HCT116 (cell line): ENCODE data around the gene MORC1.

Experiments
- CEBPB ChIP-seq: IDR thresholded peaks from 2 replicates; pipeline ENCODE4 v1.6.1; 2012; ENCODE audit warnings: low read depth
- CTCF ChIP-seq, 3 experiments: fragments of 200-600 bp in 1 of 3; sonication (generic) in 1 of 3; IDR thresholded peaks in 2 of 3; conservative IDR thresholded peaks in 1 of 3; 2 replicates each; pipeline ENCODE4 v1.5.1; 2012 to 2017; ENCODE audit warnings: low read depth in 2 of 3, low read length in 2 of 3, antibody characterized with exemption in 1 of 3, borderline replicate concordance in 1 of 3, control low read depth in 1 of 3, mild to moderate bottlenecking in 1 of 3, mixed read lengths in 1 of 3, mixed run types in 1 of 3, moderate library complexity in 1 of 3; ENCODE audit not compliant: insufficient read depth in 1 of 3
- ELF1 ChIP-seq: IDR thresholded peaks from 2 replicates; pipeline ENCODE4 v1.6.1; 2012; ENCODE audit warnings: low read depth, borderline replicate concordance
- EZH2 ChIP-seq: fragments of 200-600 bp; sonication (generic); IDR thresholded peaks from 2 replicates; pipeline ENCODE4 v1.6.1; 2017; ENCODE audit warnings: antibody characterized with exemption, mixed run types
- SP1 ChIP-seq: IDR thresholded peaks from 2 replicates; pipeline ENCODE4 v1.6.1; 2012; ENCODE audit warnings: low read depth
- TCF7L2 ChIP-seq: IDR thresholded peaks from 2 replicates; pipeline ENCODE4 v1.7.0; 2011; ENCODE audit warnings: borderline replicate concordance, inconsistent platforms; ENCODE audit not compliant: insufficient read depth, insufficient read length; ENCODE audit errors: extremely low read depth
- ZFX ChIP-seq: fragments of 450-650 bp; IDR thresholded peaks from 2 replicates; pipeline ENCODE4 v1.6.1; 2017

DNA sequence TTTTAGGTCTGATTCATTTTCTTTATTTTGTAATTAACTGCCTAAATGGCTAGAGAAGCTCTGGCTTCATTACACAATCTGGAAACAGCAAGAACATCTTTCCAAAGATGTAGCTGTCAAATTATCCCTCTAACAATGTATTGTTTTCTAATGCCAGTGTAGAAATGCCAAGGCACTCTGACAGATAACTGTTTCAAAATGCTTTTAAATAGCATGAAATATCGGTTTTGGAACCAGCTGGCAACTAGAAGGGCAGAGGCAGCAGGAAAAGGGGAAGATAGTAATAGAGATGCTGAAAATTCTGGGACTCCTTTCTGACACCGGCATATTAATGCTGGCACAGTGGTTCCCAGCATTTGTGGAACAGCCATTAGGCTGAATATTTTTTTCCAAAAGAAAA, 26.1 kb downstream of the MORC1 start:
- TF ChIP-seq CEBPB (no peak), CTCF (IDR thresholded peaks at IDR 0.05 in 2 of 3, conservative IDR thresholded peaks at IDR 0.05 in 1 of 3; ENCODE audit: borderline replicate concordance in 1 of 3, insufficient read depth in 1 of 3, low read depth in 2 of 3, low read length in 2 of 3) (no peak), ELF1 (no peak), EZH2 (no peak), SP1 (no peak), TCF7L2 (no peak), ZFX (no peak)
